ENCODE data around the gene SNRNP40. TPM values are rescaled to one million over a fixed set of nuclear protein-coding genes. Genes with fewer than 3 reads are reported as not detected.

Gene SNRNP40
- total and polyA plus RNA-seq, 4 donors, result 19.8 to 32.8 (median 26.2) TPM

- H3K27me3 ChIP-seq (ENCODE audit: control insufficient read depth in 1 of 2, insufficient read depth in 2 of 2, low read length in 1 of 2), result no peaks in the 10 kb centered on the region
- no peak overlapping the region for H3K27ac ChIP-seq (ENCODE audit: low read depth in 1 of 2, low read length in 2 of 2)
- H3K4me3 ChIP-seq (ENCODE audit: low read length in 2 of 2), result no peak overlapping the region
- intact Hi-C loops (cut with DNase I), result no loop called here
- no peak for ATAC-seq (ENCODE audit: low FRiP score)
- H3K9me3 ChIP-seq (ENCODE audit: control insufficient read depth, low read length), result no peaks in the 10 kb centered on the region
- 95 to 96% methylated on average over 2 of the region's 2 CpGs for WGBS, 2 donors
- H3K4me1 ChIP-seq (ENCODE audit: control insufficient read depth in 1 of 2, insufficient read depth in 2 of 2, low read length in 2 of 2), result no peaks in the 10 kb centered on the region
- H3K36me3 ChIP-seq (ENCODE audit: control insufficient read depth in 1 of 2, insufficient read depth in 2 of 2, low read length in 1 of 2), result no peaks in the 10 kb centered on the region
- no peak for DNase-seq
Measured at GRCh38 chr1:31232689-31233088, 63.9 kb downstream of the SNRNP40 start.

- no peaks in the 10 kb centered on the region for H3K36me3 ChIP-seq (ENCODE audit: control insufficient read depth in 1 of 2, insufficient read depth in 2 of 2, low read length in 1 of 2)
- no peaks in the 10 kb centered on the region for H3K9me3 ChIP-seq (ENCODE audit: control insufficient read depth, low read length)
- ATAC-seq (ENCODE audit: low FRiP score), result no peak
- 91 to 92% methylated on average over 5 of the region's 5 CpGs for WGBS, 2 donors
- H3K27ac ChIP-seq (ENCODE audit: low read depth in 1 of 2, low read length in 2 of 2), result no peak overlapping the region
- no peaks in the 10 kb centered on the region for H3K27me3 ChIP-seq (ENCODE audit: control insufficient read depth in 1 of 2, insufficient read depth in 2 of 2, low read length in 1 of 2)
- no peak overlapping the region for H3K4me3 ChIP-seq (ENCODE audit: low read length in 2 of 2)
- intact Hi-C loops (cut with DNase I), result no loop called here
- no peaks in the 10 kb centered on the region for H3K4me1 ChIP-seq (ENCODE audit: control insufficient read depth in 1 of 2, insufficient read depth in 2 of 2, low read length in 2 of 2)
- DNase-seq, result no peak
Measured at GRCh38 chr1:31231802-31232201, 64.8 kb downstream of the SNRNP40 start.

- intact Hi-C loops (cut with DNase I), result no loop called here
- no peak for ATAC-seq (ENCODE audit: low FRiP score)
- WGBS, 2 donors, result 48 to 60% methylated on average over 3 of the region's 3 CpGs
Measured at GRCh38 chr1:31230378-31230777, 66.2 kb downstream of the SNRNP40 start.

GRCh38 chr1:31228986-31229385 is 67.6 kb downstream of the SNRNP40 start:
- DNase-seq (no peak), ATAC-seq (ENCODE audit: low FRiP score) (no peak)
- H3K27ac ChIP-seq (ENCODE audit: low read depth in 1 of 2, low read length in 2 of 2), result no peak overlapping the region
- intact Hi-C loops (cut with DNase I), result no loop called here
- H3K27me3 ChIP-seq (ENCODE audit: control insufficient read depth in 1 of 2, insufficient read depth in 2 of 2, low read length in 1 of 2), result no peaks in the 10 kb centered on the region
- no peaks in the 10 kb centered on the region for H3K4me1 ChIP-seq (ENCODE audit: control insufficient read depth in 1 of 2, insufficient read depth in 2 of 2, low read length in 2 of 2)
- H3K9me3 ChIP-seq (ENCODE audit: control insufficient read depth, low read length), result no peaks in the 10 kb centered on the region
- H3K36me3 ChIP-seq (ENCODE audit: control insufficient read depth in 1 of 2, insufficient read depth in 2 of 2, low read length in 1 of 2), result no peaks in the 10 kb centered on the region
- H3K4me3 ChIP-seq (ENCODE audit: low read length in 2 of 2), result no peak overlapping the region

More at GRCh38 chr1:31230378-31230777, 66.2 kb downstream of the SNRNP40 start:
- H3K36me3 ChIP-seq (ENCODE audit: control insufficient read depth in 1 of 2, insufficient read depth in 2 of 2, low read length in 1 of 2), result no peaks in the 10 kb centered on the region
- H3K4me1 ChIP-seq (ENCODE audit: control insufficient read depth in 1 of 2, insufficient read depth in 2 of 2, low read length in 2 of 2), result no peaks in the 10 kb centered on the region
- no peak overlapping the region for H3K4me3 ChIP-seq (ENCODE audit: low read length in 2 of 2)
- no peak overlapping the region for H3K27ac ChIP-seq (ENCODE audit: low read depth in 1 of 2, low read length in 2 of 2)
- DNase-seq, result no peak
- no peaks in the 10 kb centered on the region for H3K27me3 ChIP-seq (ENCODE audit: control insufficient read depth in 1 of 2, insufficient read depth in 2 of 2, low read length in 1 of 2)
- H3K9me3 ChIP-seq (ENCODE audit: control insufficient read depth, low read length), result no peaks in the 10 kb centered on the region

GRCh38 chr1:31227891-31228568 is 68.6 kb downstream of the SNRNP40 start:
- intact Hi-C loops (cut with DNase I), result no loop called here
- Histone ChIP-seq H3K4me1 (ENCODE audit: control insufficient read depth in 1 of 2, insufficient read depth in 2 of 2, low read length in 2 of 2) (no peaks in the 10 kb centered on the region), H3K4me3 (ENCODE audit: low read length in 2 of 2) (no peak overlapping the region), H3K27ac (ENCODE audit: low read depth in 1 of 2, low read length in 2 of 2) (no peak overlapping the region), H3K36me3 (ENCODE audit: control insufficient read depth in 1 of 2, insufficient read depth in 2 of 2, low read length in 1 of 2) (no peaks in the 10 kb centered on the region), H3K9me3 (ENCODE audit: control insufficient read depth, low read length) (no peaks in the 10 kb centered on the region), H3K27me3 (ENCODE audit: control insufficient read depth in 1 of 2, insufficient read depth in 2 of 2, low read length in 1 of 2) (no peaks in the 10 kb centered on the region)
- DNase-seq (no peak), ATAC-seq (ENCODE audit: low FRiP score) (no peak)
- WGBS, 2 donors, result 46 to 69% methylated on average over 5 of the region's 5 CpGs

- no peaks in the 10 kb centered on the region for H3K36me3 ChIP-seq (ENCODE audit: control insufficient read depth in 1 of 2, insufficient read depth in 2 of 2, low read length in 1 of 2)
- no peak overlapping the region for H3K27ac ChIP-seq (ENCODE audit: low read depth in 1 of 2, low read length in 2 of 2)
- no peaks in the 10 kb centered on the region for H3K4me1 ChIP-seq (ENCODE audit: control insufficient read depth in 1 of 2, insufficient read depth in 2 of 2, low read length in 2 of 2)
- no peaks in the 10 kb centered on the region for H3K27me3 ChIP-seq (ENCODE audit: control insufficient read depth in 1 of 2, insufficient read depth in 2 of 2, low read length in 1 of 2)
- no peak for DNase-seq
- ATAC-seq (ENCODE audit: low FRiP score), result no peak
- intact Hi-C loops (cut with DNase I), result no loop called here
- WGBS, 2 donors, result 33 to 35% methylated on average over 9 of the region's 9 CpGs
- no peak overlapping the region for H3K4me3 ChIP-seq (ENCODE audit: low read length in 2 of 2)
- no peaks in the 10 kb centered on the region for H3K9me3 ChIP-seq (ENCODE audit: control insufficient read depth, low read length)
Measured at GRCh38 chr1:31224068-31224467, 72.5 kb downstream of the SNRNP40 start.

GRCh38 chr1:31222176-31222575 is 74.4 kb downstream of the SNRNP40 start:
- H3K27ac ChIP-seq (ENCODE audit: low read depth in 1 of 2, low read length in 2 of 2), result no peak overlapping the region
- DNase-seq (no peak), ATAC-seq (ENCODE audit: low FRiP score) (no peak)
- no peak overlapping the region for H3K4me3 ChIP-seq (ENCODE audit: low read length in 2 of 2)
- H3K27me3 ChIP-seq (ENCODE audit: control insufficient read depth in 1 of 2, insufficient read depth in 2 of 2, low read length in 1 of 2), result no peaks in the 10 kb centered on the region
- H3K4me1 ChIP-seq (ENCODE audit: control insufficient read depth in 1 of 2, insufficient read depth in 2 of 2, low read length in 2 of 2), result no peaks in the 10 kb centered on the region
- H3K36me3 ChIP-seq (ENCODE audit: control insufficient read depth in 1 of 2, insufficient read depth in 2 of 2, low read length in 1 of 2), result no peaks in the 10 kb centered on the region
- WGBS, 2 donors, result 73 to 74% methylated on average over 3 of the region's 3 CpGs
- H3K9me3 ChIP-seq (ENCODE audit: control insufficient read depth, low read length), result no peaks in the 10 kb centered on the region
- intact Hi-C loops (cut with DNase I), result no loop called here

- WGBS, 2 donors, result 78 to 84% methylated on average over 6 of the region's 6 CpGs
- intact Hi-C loops (cut with DNase I), result no loop called here
- no peak for ATAC-seq (ENCODE audit: low FRiP score)
Measured at GRCh38 chr1:31221072-31221471, 75.5 kb downstream of the SNRNP40 start.

GRCh38 chr1:31219489-31219888 is 77.1 kb downstream of the SNRNP40 start:
- Histone ChIP-seq H3K4me3 (ENCODE audit: low read length in 2 of 2) (no peak overlapping the region), H3K27me3 (ENCODE audit: control insufficient read depth in 1 of 2, insufficient read depth in 2 of 2, low read length in 1 of 2) (no peaks in the 10 kb centered on the region), H3K36me3 (ENCODE audit: control insufficient read depth in 1 of 2, insufficient read depth in 2 of 2, low read length in 1 of 2) (no peaks in the 10 kb centered on the region), H3K27ac (ENCODE audit: low read depth in 1 of 2, low read length in 2 of 2) (no peak overlapping the region), H3K4me1 (ENCODE audit: control insufficient read depth in 1 of 2, insufficient read depth in 2 of 2, low read length in 2 of 2) (no peaks in the 10 kb centered on the region), H3K9me3 (ENCODE audit: control insufficient read depth, low read length) (no peaks in the 10 kb centered on the region)
- ATAC-seq (ENCODE audit: low FRiP score), result no peak
- intact Hi-C loops (cut with DNase I), result no loop called here
- DNase-seq, result no peak
- 91% methylated on average over 6 of the region's 6 CpGs for WGBS, 2 donors

More at GRCh38 chr1:31221072-31221471, 75.5 kb downstream of the SNRNP40 start:
- Histone ChIP-seq H3K9me3 (ENCODE audit: control insufficient read depth, low read length) (no peaks in the 10 kb centered on the region), H3K4me3 (ENCODE audit: low read length in 2 of 2) (no peak overlapping the region), H3K4me1 (ENCODE audit: control insufficient read depth in 1 of 2, insufficient read depth in 2 of 2, low read length in 2 of 2) (no peaks in the 10 kb centered on the region), H3K36me3 (ENCODE audit: control insufficient read depth in 1 of 2, insufficient read depth in 2 of 2, low read length in 1 of 2) (no peaks in the 10 kb centered on the region), H3K27me3 (ENCODE audit: control insufficient read depth in 1 of 2, insufficient read depth in 2 of 2, low read length in 1 of 2) (no peaks in the 10 kb centered on the region), H3K27ac (ENCODE audit: low read depth in 1 of 2, low read length in 2 of 2) (no peak overlapping the region)
- DNase-seq, result no peak

Measured in aorta (tissue), 5 donors.